GM21737 (cell line): ENCODE results near the gene ZFYVE28.
"Not testable (repeated sequence)": the region's sequence is repeated elsewhere in the genome, so short reads cannot be mapped to it uniquely, and the experiment has no call there.

Experiments
- ATAC-seq: cut with Tn5 transposase; IDR thresholded peaks from one replicate; pipeline ENCODE4 v1.9.1; 2021; ENCODE audit warnings: mild to moderate bottlenecking, moderate library complexity; ENCODE audit not compliant: unreplicated experiment

ZFYVE28 gene

GRCh38 chr4:2275546-2276251, 142.7 kb downstream of the ZFYVE28 start:
- ATAC-seq, result no peak

- not testable (repeated sequence) for ATAC-seq
Measured at GRCh38 chr4:2275044-2275397, 143.4 kb downstream of the ZFYVE28 start.

- no peak for ATAC-seq
Measured at GRCh38 chr4:2274320-2275043, 144.0 kb downstream of the ZFYVE28 start.

- ATAC-seq, result no peak
Measured at GRCh38 chr4:2273657-2274319, 144.7 kb downstream of the ZFYVE28 start.

- no peak for ATAC-seq
Measured at GRCh38 chr4:2273221-2273620, 145.2 kb downstream of the ZFYVE28 start.

- ATAC-seq, result no peak
Measured at GRCh38 chr4:2272828-2273120, 145.7 kb downstream of the ZFYVE28 start.

GRCh38 chr4:2272026-2272827, 146.2 kb downstream of the ZFYVE28 start:
- ATAC-seq, result no peak

GRCh38 chr4:2271279-2272025, 147.0 kb downstream of the ZFYVE28 start:
- ATAC-seq, result no peak

GRCh38 chr4:2270341-2271165, 147.9 kb downstream of the ZFYVE28 start:
- no peak for ATAC-seq

- ATAC-seq, result no peak
Measured at GRCh38 chr4:2269618-2270163, 148.8 kb downstream of the ZFYVE28 start.

- ATAC-seq, result no peak
Measured at GRCh38 chr4:2269206-2269531, 149.3 kb downstream of the ZFYVE28 start.

- ATAC-seq, result no peak
Measured at GRCh38 chr4:2268357-2269205, 149.9 kb downstream of the ZFYVE28 start.

- ATAC-seq, result no peak
Measured at GRCh38 chr4:2267841-2268240, 150.6 kb downstream of the ZFYVE28 start.

- no peak for ATAC-seq
Measured at GRCh38 chr4:2267320-2267811, 151.1 kb downstream of the ZFYVE28 start.

- no peak for ATAC-seq
Measured at GRCh38 chr4:2266821-2267220, 151.6 kb downstream of the ZFYVE28 start.

GRCh38 chr4:2266181-2266580, 152.3 kb downstream of the ZFYVE28 start:
- ATAC-seq, result no peak

GRCh38 chr4:2265113-2266110, 153.0 kb downstream of the ZFYVE28 start:
- no peak for ATAC-seq
